ENCODE results near the gene ZNF511. TPM values are rescaled to one million over a fixed set of nuclear protein-coding genes. Genes with fewer than 3 reads are reported as not detected.
A peak's percentile ranks its signal among the peaks of the same experiment; 100 is the strongest.

ZNF511 gene
- total RNA-seq, 3 donors from 2014 or later = 27.4 to 33.2 (median 32.1) TPM

DNA sequence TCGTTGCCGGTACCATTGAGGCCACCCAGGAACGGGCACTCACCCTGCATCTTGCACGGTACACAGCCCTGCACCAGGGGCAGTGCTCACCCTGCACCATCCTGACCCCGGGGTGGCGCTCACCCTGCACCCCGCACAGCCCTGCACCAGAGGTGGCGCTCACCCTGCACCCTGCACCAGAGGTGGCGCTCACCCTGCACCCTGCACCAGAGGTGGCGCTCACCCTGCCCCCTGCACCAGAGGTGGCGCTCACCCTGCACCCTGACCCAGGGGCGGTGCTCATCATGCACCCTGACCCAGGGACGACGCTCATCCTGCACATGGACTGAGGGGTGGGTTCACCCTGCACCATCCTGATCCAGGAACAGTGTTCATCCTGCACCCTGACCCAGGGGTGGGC is 6.5 kb upstream of the ZNF511 start:
- intact Hi-C loops (cut with DNase I; ENCODE audit: low total_unique reads) = no loop called here
- H3K36me3 ChIP-seq = peaks cover 22% of the 10 kb centered on the region

DNA sequence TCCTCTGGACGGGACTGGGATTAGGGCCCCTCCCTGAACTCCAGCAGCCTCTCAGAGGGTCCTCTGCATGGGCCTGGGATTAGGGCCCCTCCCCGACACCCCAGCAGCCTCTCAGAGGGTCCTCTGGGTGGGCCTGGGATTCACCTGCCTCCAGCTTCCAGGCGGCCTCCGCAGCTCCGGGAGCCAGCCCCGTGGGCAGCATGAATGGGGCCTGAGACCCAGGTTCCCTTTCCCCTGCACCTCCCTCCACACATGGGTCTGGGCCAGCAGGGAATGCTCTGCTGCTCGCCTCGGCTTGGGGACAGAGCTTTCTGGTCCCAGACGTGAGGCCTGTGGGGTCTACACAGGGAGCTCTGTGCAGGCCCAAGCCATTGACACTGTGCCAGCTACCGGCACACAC is 5.5 kb upstream of the ZNF511 start:
- Histone ChIP-seq H3K36me3 (peaks cover 13% of the 10 kb centered on the region), H3K27me3 (no peaks in the 10 kb centered on the region), H3K4me3 (no peak overlapping the region), H3K4me1 (peaks cover 0 to 7% of the 10 kb centered on the region in 2 donors), H3K9me3 (no peaks in the 10 kb centered on the region), H3K27ac (no peak overlapping the region)
- TF ChIP-seq, protein P1, sequence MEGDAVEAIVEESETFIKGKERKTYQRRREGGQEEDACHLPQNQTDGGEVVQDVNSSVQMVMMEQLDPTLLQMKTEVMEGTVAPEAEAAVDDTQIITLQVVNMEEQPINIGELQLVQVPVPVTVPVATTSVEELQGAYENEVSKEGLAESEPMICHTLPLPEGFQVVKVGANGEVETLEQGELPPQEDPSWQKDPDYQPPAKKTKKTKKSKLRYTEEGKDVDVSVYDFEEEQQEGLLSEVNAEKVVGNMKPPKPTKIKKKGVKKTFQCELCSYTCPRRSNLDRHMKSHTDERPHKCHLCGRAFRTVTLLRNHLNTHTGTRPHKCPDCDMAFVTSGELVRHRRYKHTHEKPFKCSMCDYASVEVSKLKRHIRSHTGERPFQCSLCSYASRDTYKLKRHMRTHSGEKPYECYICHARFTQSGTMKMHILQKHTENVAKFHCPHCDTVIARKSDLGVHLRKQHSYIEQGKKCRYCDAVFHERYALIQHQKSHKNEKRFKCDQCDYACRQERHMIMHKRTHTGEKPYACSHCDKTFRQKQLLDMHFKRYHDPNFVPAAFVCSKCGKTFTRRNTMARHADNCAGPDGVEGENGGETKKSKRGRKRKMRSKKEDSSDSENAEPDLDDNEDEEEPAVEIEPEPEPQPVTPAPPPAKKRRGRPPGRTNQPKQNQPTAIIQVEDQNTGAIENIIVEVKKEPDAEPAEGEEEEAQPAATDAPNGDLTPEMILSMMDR (IDR thresholded peaks at IDR 0.05) = no peak
- TF ChIP-seq POLR2A (IDR thresholded peaks at IDR 0.05) (no peak), POLR2AphosphoS5 (IDR thresholded peaks at IDR 0.05) (no peak)
- DNase-seq (ENCODE audit: low spot score in 2 of 2) = no peak
- intact Hi-C loops (cut with DNase I; ENCODE audit: low total_unique reads) = no loop called here

More for the DNA sequence above, 6.5 kb upstream of the ZNF511 start:
- no peak overlapping the region for H3K4me3 ChIP-seq
- no peak for DNase-seq (ENCODE audit: low spot score in 2 of 2)
- no peaks in the 10 kb centered on the region for H3K27me3 ChIP-seq
- H3K9me3 ChIP-seq = no peaks in the 10 kb centered on the region
- TF ChIP-seq POLR2A (IDR thresholded peaks at IDR 0.05) (no peak), POLR2AphosphoS5 (IDR thresholded peaks at IDR 0.05) (no peak)
- H3K27ac ChIP-seq = no peak overlapping the region
- H3K4me1 ChIP-seq = peaks cover 0 to 2% of the 10 kb centered on the region in 2 donors

DNA sequence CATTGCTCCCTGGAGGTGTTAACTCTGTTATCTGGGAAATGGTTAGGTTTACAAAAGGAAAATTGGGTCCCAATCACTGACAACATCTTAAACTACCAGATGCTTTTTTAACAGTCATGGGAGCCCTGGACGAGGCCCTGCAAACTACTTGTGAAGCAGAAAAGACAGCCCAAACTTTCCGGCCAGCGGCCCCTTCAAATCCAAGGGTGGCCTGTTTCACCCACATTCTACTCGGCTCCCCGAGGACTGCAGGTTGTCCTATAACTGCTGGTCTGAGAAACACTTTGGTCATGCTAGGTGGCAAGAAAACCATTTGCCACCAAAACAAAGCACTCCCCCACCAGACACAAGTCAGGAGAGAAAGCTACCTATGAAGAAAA is 2.6 kb upstream of the ZNF511 start:
- no peaks in the 10 kb centered on the region for H3K27me3 ChIP-seq
- H3K9me3 ChIP-seq = no peaks in the 10 kb centered on the region
- DNase-seq (ENCODE audit: low spot score in 2 of 2) = no peak
- H3K4me1 ChIP-seq = peaks cover 0 to 7% of the 10 kb centered on the region in 2 donors
- no peak overlapping the region for H3K4me3 ChIP-seq
- intact Hi-C loops (cut with DNase I; ENCODE audit: low total_unique reads) = no loop called here
- H3K27ac ChIP-seq = no peak overlapping the region
- TF ChIP-seq, protein P1 (IDR thresholded peaks at IDR 0.05) = no peak
- no peak for TF ChIP-seq POLR2AphosphoS5 (IDR thresholded peaks at IDR 0.05)
- no peak for TF ChIP-seq POLR2A (IDR thresholded peaks at IDR 0.05)
- H3K36me3 ChIP-seq = no peaks in the 10 kb centered on the region

DNA sequence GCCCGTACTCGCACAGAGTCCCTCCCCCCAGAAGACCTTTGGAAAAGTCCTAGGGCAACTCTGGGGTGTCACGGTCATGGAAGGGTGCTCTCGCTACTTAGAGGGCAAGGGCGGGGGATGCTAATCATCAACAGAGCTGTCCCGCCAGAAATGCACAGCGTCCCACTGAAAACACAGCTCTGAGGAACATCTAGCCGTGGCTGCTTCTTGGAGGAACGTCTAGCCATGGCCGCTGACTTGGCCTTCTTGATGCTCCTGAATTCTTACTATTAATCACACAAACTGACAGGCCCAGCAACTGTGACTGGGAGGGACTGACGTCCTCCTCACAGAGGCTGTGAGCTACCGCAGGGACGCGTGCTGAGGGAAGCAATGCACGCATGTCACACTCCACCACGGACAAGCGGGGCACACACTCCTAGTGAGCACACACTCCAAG is 1.8 kb upstream of the ZNF511 start:
- H3K36me3 ChIP-seq = no peaks in the 10 kb centered on the region
- intact Hi-C loops (cut with DNase I; ENCODE audit: low total_unique reads) = no loop called here
- TF ChIP-seq, protein P1 (IDR thresholded peaks at IDR 0.05) = no peak
- TF ChIP-seq POLR2A (IDR thresholded peaks at IDR 0.05) = no peak
- TF ChIP-seq POLR2AphosphoS5 (IDR thresholded peaks at IDR 0.05) = no peak
- peaks cover 0 to 7% of the 10 kb centered on the region in 2 donors for H3K4me1 ChIP-seq
- no peak for DNase-seq (ENCODE audit: low spot score in 2 of 2)
- no peak overlapping the region for H3K27ac ChIP-seq
- no peaks in the 10 kb centered on the region for H3K9me3 ChIP-seq
- peak overlapping the region in 2 of 3 donors; percentile 1 to 99 for H3K4me3 ChIP-seq
- no peaks in the 10 kb centered on the region for H3K27me3 ChIP-seq

DNA sequence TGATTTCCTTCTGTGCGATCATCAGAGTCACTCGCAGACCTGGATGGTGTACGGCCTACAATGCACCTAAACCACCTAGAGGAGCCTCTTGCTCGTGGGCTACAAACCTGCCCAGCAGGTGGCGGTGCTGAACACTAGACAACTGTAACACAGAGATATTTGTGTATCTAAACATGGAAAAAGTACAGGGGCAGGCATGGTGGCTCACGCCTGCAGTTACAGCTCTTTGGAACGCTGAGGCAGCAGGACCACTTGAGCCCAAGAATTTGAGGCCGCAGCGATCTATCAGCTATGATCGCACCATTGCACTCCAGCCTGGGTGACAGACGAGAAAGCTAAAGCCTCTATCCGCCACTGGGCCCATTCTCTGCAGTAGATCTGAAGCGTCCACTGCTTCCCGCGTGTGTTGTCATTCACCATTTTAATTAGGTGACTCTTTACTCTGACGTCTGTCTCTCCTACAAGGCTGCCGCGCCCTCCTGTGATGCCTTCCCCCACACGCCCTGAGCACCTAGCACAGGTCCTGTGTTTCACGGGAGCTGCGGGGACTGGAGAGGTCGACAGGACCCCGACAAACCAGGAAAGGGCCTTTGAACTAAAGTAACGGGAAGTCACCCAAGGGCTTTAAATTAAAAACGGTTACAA is 816 bp upstream of the ZNF511 start:
- Histone ChIP-seq H3K27me3 (no peaks in the 10 kb centered on the region), H3K4me1 (peaks cover 0 to 7% of the 10 kb centered on the region in 2 donors), H3K27ac (peak overlapping the region; percentile 98 to 99), H3K4me3 (peak overlapping the region; percentile 87 to 99 (median 92)), H3K36me3 (no peaks in the 10 kb centered on the region), H3K9me3 (no peaks in the 10 kb centered on the region)
- DNase-seq (ENCODE audit: low spot score in 2 of 2) = peak; percentile 84 to 86
- peak in 2 of 3 donors; percentile 16 to 43 for TF ChIP-seq POLR2AphosphoS5 (IDR thresholded peaks at IDR 0.05)
- TF ChIP-seq POLR2A (IDR thresholded peaks at IDR 0.05) = no peak
- TF ChIP-seq, protein P1 (IDR thresholded peaks at IDR 0.05) = peak; percentile 50 to 69 (median 50)
- intact Hi-C loops (cut with DNase I; ENCODE audit: low total_unique reads) = no loop called here
